ENCODE results near the gene HLA-B.

DNA sequence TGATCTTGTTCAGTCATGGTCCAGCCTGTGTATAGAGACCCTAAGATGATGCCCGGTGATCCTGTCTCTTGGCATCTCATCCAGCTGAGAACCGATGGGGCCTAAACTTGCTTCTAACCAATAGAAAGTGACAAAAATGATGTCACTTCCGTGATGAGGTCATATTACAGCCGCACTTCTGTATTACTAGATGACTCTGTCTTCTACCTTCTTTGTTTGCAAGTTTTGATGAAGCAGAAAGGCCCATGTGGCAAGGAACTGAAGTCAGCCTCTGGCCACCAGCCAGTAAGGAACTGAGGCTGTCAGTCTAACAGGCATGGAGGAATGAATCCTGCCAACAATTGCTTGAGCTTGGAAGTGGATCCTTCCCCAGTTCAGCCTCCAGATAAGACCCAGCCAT, 52.3 kb downstream of the HLA-B start:
- TF ChIP-seq TARDBP (IDR thresholded peaks at IDR 0.05) (no peak), BHLHE40 (IDR thresholded peaks at IDR 0.05; ENCODE audit: borderline replicate concordance) (no peak), ZNF384 (IDR thresholded peaks at IDR 0.05) (no peak)
